H4 (cell line): Measurements from ENCODE around the gene GJA5. TPM values are rescaled to one million over a fixed set of nuclear protein-coding genes. Genes with fewer than 3 reads are reported as not detected.
"Not testable (repeated sequence)": the region's sequence is repeated elsewhere in the genome, so short reads cannot be mapped to it uniquely, and the experiment has no call there.

ENCODE experiments used
- DNase-seq: peaks from one replicate; pipeline ENCODE4 v3.0.0-alpha.2; 2015; ENCODE audit warnings: low spot score
- total RNA-seq: library from RNA; depleted of rRNA; stranded (reverse); fragments of >200 nt; shearing (Covaris generic); gene quantifications from 2 replicates; pipeline ENCODE4 v1.2.3, GENCODE V29; 2014

The GJA5 gene
- total RNA-seq, 1 experiment from 2014 or later, result 0.15 TPM

- DNase-seq, result no peak
These were observed 2.0 kb upstream of the GJA5 start for GRCh38 chr1:147762233-147763024.

- no peak for DNase-seq
These were observed 1.9 kb downstream of the GJA5 start for GRCh38 chr1:147758379-147759100.

DNA sequence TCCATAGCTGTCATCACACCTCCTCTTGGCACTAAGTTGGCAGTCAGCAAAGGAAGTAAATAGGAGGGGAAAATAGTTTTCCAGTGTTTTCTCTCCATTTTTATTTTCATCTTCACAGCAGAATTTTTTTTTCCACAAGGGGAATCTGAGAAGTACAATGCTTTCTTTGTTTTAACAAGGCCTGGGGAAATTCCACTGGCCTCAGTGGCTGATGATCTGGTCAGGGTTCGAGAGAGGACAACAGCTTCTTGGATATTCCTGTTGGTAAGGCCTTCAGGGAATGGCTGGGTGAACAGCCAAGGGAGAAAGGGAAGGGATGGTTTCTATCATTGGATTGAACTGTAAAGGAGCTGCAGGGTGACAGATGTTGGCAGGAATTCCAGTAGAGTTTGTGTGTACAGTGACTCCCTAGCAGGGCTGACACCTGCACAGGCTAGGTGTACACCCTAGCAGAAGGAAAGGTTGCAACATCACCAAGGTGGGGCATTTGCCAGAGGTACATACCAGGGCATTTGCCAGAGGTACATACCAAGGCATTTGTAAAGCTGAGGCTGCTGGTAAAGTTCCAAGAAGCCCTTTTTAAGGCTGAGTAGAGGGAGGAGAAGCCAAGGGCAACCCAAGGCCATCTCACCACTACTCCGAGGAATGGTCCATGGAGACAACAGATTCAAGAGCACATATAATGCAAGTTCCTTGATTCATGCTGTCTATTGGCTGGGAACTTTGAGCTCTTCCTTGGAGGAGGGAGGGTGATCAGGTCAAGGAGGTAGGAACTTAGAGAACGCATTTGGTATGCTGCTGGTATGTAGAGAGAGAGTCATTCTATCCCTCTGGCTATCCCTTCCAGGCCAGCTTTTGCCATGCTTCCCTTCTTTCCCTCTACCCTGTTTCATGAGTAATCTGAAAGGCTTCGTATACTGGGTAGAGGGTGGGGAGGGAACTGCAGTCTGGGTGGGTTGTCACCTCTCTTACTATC is 3.1 kb downstream of the GJA5 start:
- DNase-seq, result no peak

- DNase-seq, result no peak
These were observed 4.1 kb downstream of the GJA5 start for GRCh38 chr1:147756341-147756740.

GRCh38 chr1:147754661-147755060 is 5.7 kb downstream of the GJA5 start:
- no peak for DNase-seq

- DNase-seq, result no peak
These were observed 7.3 kb downstream of the GJA5 start for GRCh38 chr1:147753081-147753480.

DNA sequence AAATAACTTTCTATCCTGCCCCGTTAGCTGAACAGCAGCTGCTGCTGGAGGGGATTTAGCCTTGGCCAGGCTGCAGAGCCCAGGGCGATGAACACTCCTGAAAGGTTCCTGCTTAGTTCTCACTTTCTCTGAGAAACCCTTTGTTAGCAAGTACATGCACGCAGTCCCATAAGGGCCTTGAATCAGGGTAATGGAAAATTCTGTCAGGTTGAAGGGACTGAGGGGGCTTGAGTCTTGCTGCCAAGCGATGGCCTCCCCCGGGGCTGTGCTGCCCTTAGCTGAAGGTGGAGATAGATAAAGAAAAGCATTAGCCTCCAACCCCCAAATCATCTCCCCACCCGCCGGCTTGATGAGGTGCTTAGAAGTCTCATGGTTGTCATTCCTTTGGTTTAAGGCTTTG is 7.9 kb downstream of the GJA5 start:
- DNase-seq, result no peak

DNA sequence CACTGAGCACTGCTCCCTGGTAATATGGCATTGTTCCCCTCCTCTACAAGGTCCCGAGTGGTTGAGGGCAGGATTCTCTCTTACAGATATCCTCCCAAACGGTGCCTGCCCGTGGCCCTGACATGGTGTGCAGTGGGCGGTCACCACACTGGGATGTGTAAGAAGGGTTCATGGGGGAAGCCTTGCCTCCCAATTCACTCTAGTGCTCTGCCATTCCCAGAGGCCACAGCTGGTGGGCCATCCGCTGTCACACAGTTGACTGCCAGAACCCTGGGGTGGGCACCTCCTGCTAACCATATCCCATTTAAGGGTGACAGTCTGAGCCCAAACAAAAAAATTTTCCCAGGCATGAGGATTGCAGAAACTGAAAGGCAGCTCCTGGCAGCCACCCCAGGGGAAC is 9.1 kb downstream of the GJA5 start:
- DNase-seq, result no peak

GRCh38 chr1:147750618-147751217 is 9.7 kb downstream of the GJA5 start:
- no peak for DNase-seq

DNA sequence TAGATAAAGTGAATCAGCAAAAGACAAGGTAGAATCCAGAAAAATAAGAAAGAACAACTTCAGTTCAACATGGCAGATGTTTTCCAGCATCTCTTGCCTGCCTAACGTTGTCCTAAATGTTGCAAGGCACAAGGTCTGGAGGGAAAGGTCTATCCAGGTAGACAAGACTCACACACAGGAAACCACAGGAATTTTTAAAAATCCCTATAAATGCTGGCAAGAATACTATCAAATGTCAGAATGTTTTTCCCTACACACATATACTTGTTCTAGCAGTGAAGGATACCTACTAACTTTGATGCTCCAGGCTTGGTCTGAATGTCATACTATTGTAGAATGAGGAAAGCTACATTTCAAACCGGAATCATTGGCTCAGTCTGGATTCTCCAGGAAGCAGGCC is 10.6 kb downstream of the GJA5 start:
- no peak for DNase-seq

GRCh38 chr1:147748676-147749350 is 11.6 kb downstream of the GJA5 start:
- DNase-seq, result no peak

DNA sequence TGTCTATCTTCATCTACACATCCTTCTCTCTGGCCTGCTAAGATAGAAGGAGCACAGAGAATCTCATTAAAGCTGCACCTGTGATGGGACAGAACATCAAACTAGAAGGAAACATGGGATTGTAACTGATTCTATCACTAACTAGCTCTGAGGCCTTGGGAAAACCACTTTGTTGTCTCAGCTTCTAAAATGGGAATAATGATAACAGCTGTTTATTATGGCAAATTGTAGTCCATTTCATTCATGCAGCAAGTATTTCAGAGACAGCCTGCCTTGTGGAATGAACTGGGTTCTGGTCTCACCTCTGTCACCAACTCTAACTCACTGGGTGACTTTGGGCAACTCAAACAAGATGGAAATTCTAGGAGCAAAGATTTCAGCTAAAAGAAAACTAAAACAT is 12.4 kb downstream of the GJA5 start:
- DNase-seq, result no peak

DNA sequence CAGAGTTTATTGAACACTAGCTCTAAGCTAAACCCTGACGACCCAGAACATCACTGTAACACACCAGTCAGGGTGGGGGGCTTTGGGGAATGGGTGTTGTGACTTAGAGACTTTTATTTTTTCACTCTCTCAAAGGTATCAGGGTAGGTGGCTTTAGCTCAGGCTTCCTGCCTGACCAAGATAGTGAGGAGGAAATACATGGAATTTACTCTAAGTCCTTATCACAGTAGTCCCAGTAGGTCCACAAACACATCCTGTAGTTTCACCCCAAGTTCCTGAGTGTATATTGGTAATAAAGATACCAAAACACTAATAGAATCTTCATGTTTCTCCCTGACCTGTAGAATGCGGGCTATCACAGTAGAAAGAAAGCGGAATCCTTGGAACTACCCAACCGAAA is 15.1 kb downstream of the GJA5 start:
- no peak for DNase-seq

- DNase-seq, result no peak
These were observed 19.3 kb downstream of the GJA5 start for GRCh38 chr1:147741065-147741464.

DNA sequence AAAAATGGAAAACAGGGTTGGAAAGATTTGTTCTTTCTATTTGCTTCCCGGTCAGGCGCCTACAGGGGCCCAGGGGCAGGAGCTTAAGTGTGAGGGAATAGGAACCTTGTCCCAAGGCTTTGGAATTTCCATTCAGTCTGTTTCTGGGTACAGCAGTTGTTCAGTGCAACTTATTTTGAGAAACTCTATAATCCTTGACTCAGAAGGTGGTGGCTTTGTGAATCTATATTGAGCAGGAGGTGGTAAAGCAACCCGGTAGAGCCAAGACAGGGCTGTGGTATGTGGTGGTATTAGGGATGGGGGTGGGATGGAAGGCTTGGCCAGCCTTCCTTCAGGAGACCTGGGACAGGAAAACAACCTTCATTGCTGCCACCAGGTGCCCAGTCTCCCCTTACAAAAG is 20.0 kb downstream of the GJA5 start:
- no peak for DNase-seq

- DNase-seq, result no peak
These were observed 21.5 kb downstream of the GJA5 start for GRCh38 chr1:147738739-147739476.

- DNase-seq, result no peak
These were observed 22.3 kb downstream of the GJA5 start for GRCh38 chr1:147738129-147738528.

DNA sequence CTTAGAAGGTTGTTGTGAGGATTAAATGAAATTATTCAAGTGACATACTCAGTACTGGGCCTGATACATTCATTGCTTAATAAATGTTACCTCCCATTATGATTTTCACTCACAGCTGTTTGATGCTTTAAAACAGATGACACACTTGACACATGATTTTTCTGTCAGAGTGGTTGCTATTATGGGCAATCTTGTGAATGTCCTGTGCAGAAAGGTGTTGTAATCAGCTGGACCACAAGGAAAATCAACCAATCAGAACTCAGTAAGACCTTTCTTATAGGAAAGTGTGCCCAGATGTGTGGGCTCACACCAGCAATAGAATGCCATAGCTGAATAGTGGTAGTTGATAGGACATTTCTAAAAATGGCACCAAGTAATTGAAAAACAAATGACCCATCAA is 23.5 kb downstream of the GJA5 start:
- DNase-seq, result no peak

DNA sequence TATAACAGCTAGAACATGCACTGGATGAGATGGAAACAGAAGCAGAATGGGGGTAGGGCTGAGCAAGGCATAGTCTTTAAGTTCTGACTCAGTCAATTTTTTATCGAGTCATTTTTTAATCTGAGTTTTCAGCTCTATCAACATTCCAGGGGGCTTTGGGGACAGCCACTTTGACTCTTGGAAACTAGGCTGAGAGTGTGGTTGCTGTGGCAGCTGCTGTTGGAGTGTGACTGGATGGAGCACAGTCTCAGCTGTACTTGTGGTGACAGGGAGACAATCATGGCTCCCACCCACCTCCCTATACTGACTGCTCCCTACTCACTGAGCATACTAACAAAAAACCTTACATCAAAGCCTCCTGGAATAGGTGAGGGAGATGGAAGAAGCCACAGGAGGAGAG is 25.0 kb downstream of the GJA5 start:
- no peak for DNase-seq

DNA sequence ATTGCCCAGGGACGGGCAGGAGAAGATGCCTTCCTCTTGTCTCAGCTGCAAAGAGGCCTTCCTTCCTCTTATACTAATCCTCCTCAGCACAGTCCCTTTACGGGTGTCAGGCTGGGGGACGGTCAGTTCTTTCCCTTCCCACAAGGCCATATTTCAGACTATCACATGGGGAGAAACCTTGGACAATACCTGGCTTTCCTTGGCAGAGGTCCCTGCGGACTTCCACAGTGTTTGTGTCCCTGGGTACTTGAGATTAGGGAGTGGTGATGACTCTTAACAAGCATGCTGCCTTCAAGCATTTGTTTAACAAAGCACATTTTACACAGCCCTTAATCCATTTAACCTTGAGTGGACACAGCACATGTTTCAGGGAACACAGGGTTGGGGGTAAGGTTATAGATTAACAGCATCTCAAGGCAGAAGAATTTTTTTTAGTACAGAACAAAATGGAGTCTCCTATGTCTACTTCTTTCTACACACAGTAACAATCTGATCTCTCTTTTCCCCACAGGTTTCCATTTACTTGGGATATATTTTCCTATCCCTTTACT is 26.0 kb downstream of the GJA5 start:
- DNase-seq, result not testable (repeated sequence)
